Cardiac fibroblast (primary cell): ENCODE data around the gene HIBCH.
A peak's percentile ranks its signal among the peaks of the same experiment; 100 is the strongest.
"Not testable (repeated sequence)": the region's sequence is repeated elsewhere in the genome, so short reads cannot be mapped to it uniquely, and the experiment has no call there.

Experiments
- DNase-seq, 2 donors: peaks; one replicate each; pipeline versions ENCODE4 v3.0.0 to v3.0.0-alpha.2; 2010; ENCODE audit warnings: low read depth in 2 of 2
- H3K4me3 ChIP-seq, 2 donors: replicated peaks in 1 of 2; 1 replicate in 1 of 2; 2 replicates in 1 of 2; pipeline ENCODE4 v1.5.1; 2011; ENCODE audit warnings: low read depth in 2 of 2, low read length in 2 of 2, mild to moderate bottlenecking in 2 of 2, moderate library complexity in 1 of 2
- CTCF ChIP-seq: IDR thresholded peaks from one replicate; pipeline ENCODE4 v1.5.1; 2011; ENCODE audit warnings: low read depth, mild to moderate bottlenecking, low read length, inconsistent platforms

The HIBCH gene

GRCh38 chr2:190254063-190254850, 65.4 kb downstream of the HIBCH start:
- no peak overlapping the region for H3K4me3 ChIP-seq
- no peak for TF ChIP-seq CTCF
- DNase-seq, result no peak

GRCh38 chr2:190250421-190250820, 69.2 kb downstream of the HIBCH start:
- no peak overlapping the region for H3K4me3 ChIP-seq
- no peak for TF ChIP-seq CTCF
- DNase-seq, result no peak

GRCh38 chr2:190235551-190236075, 84.0 kb downstream of the HIBCH start:
- DNase-seq, result no peak
- no peak for TF ChIP-seq CTCF
- no peak overlapping the region for H3K4me3 ChIP-seq

GRCh38 chr2:190235101-190235500, 84.5 kb downstream of the HIBCH start:
- peak in 1 of 2 donors; percentile 25 for DNase-seq

GRCh38 chr2:190223989-190224388, 95.6 kb downstream of the HIBCH start:
- not testable (repeated sequence) for DNase-seq, H3K4me3 ChIP-seq

More at GRCh38 chr2:190235101-190235500, 84.5 kb downstream of the HIBCH start:
- no peak for TF ChIP-seq CTCF
- no peak overlapping the region for H3K4me3 ChIP-seq

GRCh38 chr2:190222745-190223144, 96.9 kb downstream of the HIBCH start:
- not testable (repeated sequence) for H3K4me3 ChIP-seq, DNase-seq

GRCh38 chr2:190221429-190221828, 98.2 kb downstream of the HIBCH start:
- no peak for TF ChIP-seq CTCF
- no peak for DNase-seq
- no peak overlapping the region for H3K4me3 ChIP-seq

GRCh38 chr2:190219186-190219585, 100.4 kb downstream of the HIBCH start:
- no peak for DNase-seq
- no peak for TF ChIP-seq CTCF
- no peak overlapping the region for H3K4me3 ChIP-seq
